NCI-H1436 treated with DMSO at 0.1 percent for 48 hours (cell line): ENCODE data around the gene NELL1.

Experiments
- DNase-seq: peaks from one replicate; lab custom pipeline; 2025; lab: John Stamatoyannopoulos, UW

Gene NELL1

GRCh38 chr11:20874358-20874757 is 205.0 kb downstream of the NELL1 start:
- no peak for DNase-seq

GRCh38 chr11:20875889-20876288 is 206.5 kb downstream of the NELL1 start:
- no peak for DNase-seq

- no peak for DNase-seq
Observed at GRCh38 chr11:20876738-20877137, 207.4 kb downstream of the NELL1 start.

GRCh38 chr11:20880094-20880493 is 210.7 kb downstream of the NELL1 start:
- DNase-seq: no peak

GRCh38 chr11:20881328-20882079 is 212.1 kb downstream of the NELL1 start:
- DNase-seq: no peak

GRCh38 chr11:20887137-20887536 is 217.8 kb downstream of the NELL1 start:
- DNase-seq: no peak

GRCh38 chr11:20894296-20894695 is 224.9 kb downstream of the NELL1 start:
- no peak for DNase-seq

- no peak for DNase-seq
Observed at GRCh38 chr11:20909995-20910726, 240.8 kb downstream of the NELL1 start.

GRCh38 chr11:20910733-20911132 is 241.3 kb downstream of the NELL1 start:
- no peak for DNase-seq

- DNase-seq: no peak
Observed at GRCh38 chr11:20912065-20912821, 242.9 kb downstream of the NELL1 start.

- DNase-seq: no peak
Observed at GRCh38 chr11:20912922-20913512, 243.6 kb downstream of the NELL1 start.

- no peak for DNase-seq
Observed at GRCh38 chr11:20917306-20917705, 247.9 kb downstream of the NELL1 start.

- no peak for DNase-seq
Observed at GRCh38 chr11:20926799-20927540, 257.6 kb downstream of the NELL1 start.

- no peak for DNase-seq
Observed at GRCh38 chr11:20931029-20931428, 261.6 kb downstream of the NELL1 start.

- DNase-seq: no peak
Observed at GRCh38 chr11:20933086-20933485, 263.7 kb downstream of the NELL1 start.

- no peak for DNase-seq
Observed at GRCh38 chr11:20933958-20934357, 264.6 kb downstream of the NELL1 start.

GRCh38 chr11:20934516-20934915 is 265.1 kb downstream of the NELL1 start:
- DNase-seq: no peak

- DNase-seq: no peak
Observed at GRCh38 chr11:20937826-20938225, 268.4 kb downstream of the NELL1 start.

GRCh38 chr11:20949585-20949984 is 280.2 kb downstream of the NELL1 start:
- DNase-seq: no peak

- no peak for DNase-seq
Observed at GRCh38 chr11:20962581-20962980, 293.2 kb downstream of the NELL1 start.

GRCh38 chr11:20963596-20963995 is 294.2 kb downstream of the NELL1 start:
- DNase-seq: no peak

GRCh38 chr11:20964985-20965384 is 295.6 kb downstream of the NELL1 start:
- DNase-seq: no peak
